BE2C (cell line): Measurements from ENCODE around the gene VSTM4. TPM values are rescaled to one million over a fixed set of nuclear protein-coding genes. Genes with fewer than 3 reads are reported as not detected.
A peak's percentile ranks its signal among the peaks of the same experiment; 100 is the strongest.

Experiments
- DNase-seq: peaks from one replicate; pipeline ENCODE4 v3.0.0-alpha.2; 2020
- H3K27me3 ChIP-seq: fragments of 250-450 bp; sonication (Bioruptor Pico); 2 replicates; pipeline ENCODE4 v1.5.1; 2020; ENCODE audit warnings: mild to moderate bottlenecking
- H3K36me3 ChIP-seq: fragments of 250-450 bp; sonication (Bioruptor Pico); 2 replicates; pipeline ENCODE4 v1.5.1; 2020; ENCODE audit warnings: mild to moderate bottlenecking
- H3K4me1 ChIP-seq: fragments of 250-450 bp; sonication (Bioruptor Pico); 2 replicates; pipeline ENCODE4 v1.5.1; 2020
- H3K4me3 ChIP-seq: 2 replicates; pipeline ENCODE4 v1.5.1; 2011; ENCODE audit warnings: low read depth, low read length
- H3K9me3 ChIP-seq: fragments of 250-450 bp; sonication (Bioruptor Pico); 2 replicates; pipeline ENCODE4 v1.5.1; 2020
- CTCF ChIP-seq: IDR thresholded peaks from 2 replicates; pipeline ENCODE4 v1.5.1; 2012; ENCODE audit warnings: mild to moderate bottlenecking, low read depth, low read length
- polyA plus RNA-seq: library from polyadenylated mRNA; unstranded; fragments of >200 nt; gene quantifications from one replicate; pipeline ENCODE4 v1.2.1, GENCODE V29; 2012; ENCODE audit warnings: low read depth, missing spikeins; ENCODE audit not compliant: insufficient read length, insufficient read depth

VSTM4 gene
- 1.0 TPM for polyA plus RNA-seq

- H3K4me1 ChIP-seq, result 0 out of 2 replicates have a peak, but pooled peaks cover 5% of the 10 kb centered on the region
- H3K36me3 ChIP-seq, result no peaks in the 10 kb centered on the region
- DNase-seq, result peak; percentile 47
- no peaks in the 10 kb centered on the region for H3K9me3 ChIP-seq
- H3K4me3 ChIP-seq, result peak within 1 kb of the TSS; percentile 58
- H3K27me3 ChIP-seq, result peaks cover 5% of the 10 kb centered on the region; the same call in 1 of the 2 replicates
- TF ChIP-seq CTCF, result no peak
These were observed at the start of gene VSTM4 for GRCh38 chr10:49115015-49115795. Gene VSTM4 (minus strand): TSS chr10:49115522. CDS start chr10:49115485, 37 bp downstream.

GRCh38 chr10:49164559-49165188, 49.4 kb upstream of the VSTM4 start:
- Histone ChIP-seq H3K4me1 (no peaks in the 10 kb centered on the region), H3K36me3 (no peaks in the 10 kb centered on the region), H3K9me3 (no peaks in the 10 kb centered on the region), H3K27me3 (no peaks in the 10 kb centered on the region), H3K4me3 (no peak overlapping the region)
- peak; percentile 42 for DNase-seq
- TF ChIP-seq CTCF, result peak; percentile 72

GRCh38 chr10:49163741-49164140, 48.4 kb upstream of the VSTM4 start:
- no peaks in the 10 kb centered on the region for H3K27me3 ChIP-seq
- no peaks in the 10 kb centered on the region for H3K9me3 ChIP-seq
- no peak overlapping the region for H3K4me3 ChIP-seq
- no peaks in the 10 kb centered on the region for H3K4me1 ChIP-seq
- no peak for TF ChIP-seq CTCF
- DNase-seq, result no peak
- H3K36me3 ChIP-seq, result no peaks in the 10 kb centered on the region

- H3K4me3 ChIP-seq, result no peak overlapping the region
- no peak for DNase-seq
- H3K36me3 ChIP-seq, result no peaks in the 10 kb centered on the region
- no peaks in the 10 kb centered on the region for H3K4me1 ChIP-seq
- no peak for TF ChIP-seq CTCF
- no peaks in the 10 kb centered on the region for H3K9me3 ChIP-seq
- H3K27me3 ChIP-seq, result no peaks in the 10 kb centered on the region
These were observed 47.5 kb upstream of the VSTM4 start for GRCh38 chr10:49162761-49163310.

- Histone ChIP-seq H3K4me3 (no peak overlapping the region), H3K9me3 (no peaks in the 10 kb centered on the region), H3K36me3 (no peaks in the 10 kb centered on the region), H3K27me3 (no peaks in the 10 kb centered on the region), H3K4me1 (no peaks in the 10 kb centered on the region)
- DNase-seq, result no peak
- TF ChIP-seq CTCF, result no peak
These were observed 46.7 kb upstream of the VSTM4 start for GRCh38 chr10:49162063-49162462.
